HFF-Myc (cell line): ENCODE results near the gene EXOSC5.

Source experiments
- DNase-seq: peaks from one replicate; pipeline ENCODE4 v3.0.0-alpha.2; 2011; ENCODE audit warnings: low read depth; ENCODE audit errors: extremely low read depth
- H3K4me3 ChIP-seq: replicated peaks from 2 replicates; pipeline ENCODE4 v1.5.1; 2011; ENCODE audit warnings: low read depth, mild to moderate bottlenecking, control low read depth, low read length
- CTCF ChIP-seq: IDR thresholded peaks from 2 replicates; pipeline ENCODE4 v1.5.1; 2012; ENCODE audit warnings: mild to moderate bottlenecking, low read depth, low read length, control low read depth; ENCODE audit errors: missing control alignments

Gene EXOSC5

GRCh38 chr19:41420101-41420880 is 23.1 kb upstream of the EXOSC5 start:
- DNase-seq = no peak
- no peak overlapping the region for H3K4me3 ChIP-seq
- no peak for TF ChIP-seq CTCF

- DNase-seq = no peak
- no peak for TF ChIP-seq CTCF
- no peak overlapping the region for H3K4me3 ChIP-seq
Measured at GRCh38 chr19:41416194-41416674, 19.1 kb upstream of the EXOSC5 start.

- no peak for TF ChIP-seq CTCF
- DNase-seq = no peak
- H3K4me3 ChIP-seq = no peak overlapping the region
Measured at GRCh38 chr19:41415154-41415571, 18.0 kb upstream of the EXOSC5 start.

GRCh38 chr19:41414461-41414860 is 17.3 kb upstream of the EXOSC5 start:
- no peak for TF ChIP-seq CTCF
- no peak overlapping the region for H3K4me3 ChIP-seq
- DNase-seq = no peak

GRCh38 chr19:41413947-41414346 is 16.8 kb upstream of the EXOSC5 start:
- TF ChIP-seq CTCF = no peak
- DNase-seq = no peak
- H3K4me3 ChIP-seq = no peak overlapping the region

GRCh38 chr19:41412953-41413352 is 15.8 kb upstream of the EXOSC5 start:
- DNase-seq = no peak
- H3K4me3 ChIP-seq = no peak overlapping the region
- no peak for TF ChIP-seq CTCF

GRCh38 chr19:41411968-41412265 is 14.8 kb upstream of the EXOSC5 start:
- no peak overlapping the region for H3K4me3 ChIP-seq
- no peak for DNase-seq

More at GRCh38 chr19:41411968-41412265, 14.8 kb upstream of the EXOSC5 start:
- TF ChIP-seq CTCF = no peak
